HEK293 (cell line): ENCODE data around the gene TIAM2.

Experiments
- CTCF ChIA-PET: fragments of 350-600 bp; formaldehyde crosslinking; extraction: SDS; loops from one replicate; lab custom pipeline; 2021; ENCODE audit warnings: antibody characterized with exemption; lab: Yijun Ruan, JAX
- POLR2A ChIA-PET: fragments of 300-600 bp; formaldehyde crosslinking; extraction: SDS; loops from one replicate; lab custom pipeline; 2020; ENCODE audit warnings: antibody characterized with exemption, inconsistent platforms; lab: Yijun Ruan, JAX
- H3K27ac ChIP-seq: fragments of 200-500 bp; sonication (Bioruptor generic); 2 replicates; pipeline ENCODE4 v1.5.1; 2014; ENCODE audit warnings: low read depth, low read length, control low read depth, inconsistent platforms; ENCODE audit errors: extremely low read depth
- H3K36me3 ChIP-seq, 2 experiments: fragments of 200-500 bp in 1 of 2; sonication (Bioruptor generic) in 1 of 2; 1 replicate in 1 of 2; 2 replicates in 1 of 2; pipeline ENCODE4 v1.5.1; 2014 to 2017; ENCODE audit warnings: inconsistent platforms in 2 of 2, low read length in 2 of 2; ENCODE audit not compliant: control insufficient read depth in 2 of 2, insufficient read depth in 1 of 2
- H3K4me1 ChIP-seq: fragments of 200-500 bp; sonication (Bioruptor generic); 2 replicates; pipeline ENCODE4 v1.5.1; 2014; ENCODE audit warnings: mild to moderate bottlenecking, low read length, inconsistent platforms; ENCODE audit not compliant: control insufficient read depth, insufficient read depth
- H3K4me3 ChIP-seq: 2 replicates; pipeline ENCODE4 v1.5.1; 2011; ENCODE audit warnings: low read depth, mild to moderate bottlenecking, control low read depth, low read length, moderate library complexity
- H3K9me3 ChIP-seq: fragments of 200-500 bp; sonication (Bioruptor generic); 2 replicates; pipeline ENCODE4 v1.5.1; 2014; ENCODE audit warnings: low read depth, low read length, inconsistent platforms; ENCODE audit not compliant: control insufficient read depth, insufficient read depth
- ATF2 ChIP-seq: fragments of 450-650 bp; formaldehyde crosslinking; IDR thresholded peaks from 2 replicates; pipeline ENCODE4 v1.5.1; 2016; ENCODE audit warnings: missing biosample characterization, missing genetic modification characterization, low read depth
- BCL11B ChIP-seq: fragments of 450-650 bp; formaldehyde crosslinking; IDR thresholded peaks from 2 replicates; pipeline ENCODE4 v1.5.1; 2016; ENCODE audit warnings: low read depth, missing biosample characterization, missing genetic modification characterization
- FEZF1 ChIP-seq: fragments of 450-650 bp; formaldehyde crosslinking; IDR thresholded peaks from 2 replicates; pipeline ENCODE4 v1.5.1; 2016; ENCODE audit warnings: missing biosample characterization, missing genetic modification characterization
- GLI4 ChIP-seq: fragments of 450-650 bp; formaldehyde crosslinking; IDR thresholded peaks from 2 replicates; pipeline ENCODE4 v1.5.1; 2016; ENCODE audit warnings: missing biosample characterization, missing genetic modification characterization
- HOXA7 ChIP-seq: sonication (generic); formaldehyde crosslinking; IDR thresholded peaks from 2 replicates; pipeline ENCODE4 v1.8.1; 2022; ENCODE audit warnings: missing genetic modification reagents, borderline replicate concordance
- HOXD13 ChIP-seq: sonication (generic); formaldehyde crosslinking; IDR thresholded peaks from 2 replicates; pipeline ENCODE4 v1.8.0; 2022; ENCODE audit warnings: missing genetic modification reagents, borderline replicate concordance
- KLF10 ChIP-seq: fragments of 450-650 bp; IDR thresholded peaks from 2 replicates; pipeline ENCODE4 v1.5.1; 2018; ENCODE audit warnings: missing biosample characterization, mild to moderate bottlenecking, missing genetic modification characterization
- KLF7 ChIP-seq: fragments of 450-650 bp; formaldehyde crosslinking; IDR thresholded peaks from 2 replicates; pipeline ENCODE4 v1.5.1; 2016; ENCODE audit warnings: missing biosample characterization, missing genetic modification characterization, borderline replicate concordance
- KLF9 ChIP-seq: fragments of 450-650 bp; formaldehyde crosslinking; IDR thresholded peaks from 2 replicates; pipeline ENCODE4 v1.5.1; 2016; ENCODE audit warnings: missing biosample characterization, missing genetic modification characterization, low read depth
- MEIS1 ChIP-seq: sonication (generic); formaldehyde crosslinking; IDR thresholded peaks from 2 replicates; pipeline ENCODE4 v1.8.1; 2022; ENCODE audit warnings: missing genetic modification reagents, mild to moderate bottlenecking, borderline replicate concordance
- OVOL3 ChIP-seq: fragments of 450-650 bp; formaldehyde crosslinking; IDR thresholded peaks from 2 replicates; pipeline ENCODE4 v1.5.1; 2016; ENCODE audit warnings: missing biosample characterization, missing genetic modification characterization
- PRDM1 ChIP-seq: fragments of 450-650 bp; formaldehyde crosslinking; IDR thresholded peaks from 2 replicates; pipeline ENCODE4; 2016; ENCODE audit warnings: missing biosample characterization, missing genetic modification characterization
- SCRT2 ChIP-seq: fragments of 450-650 bp; formaldehyde crosslinking; IDR thresholded peaks from 2 replicates; pipeline ENCODE4 v1.5.1; 2016; ENCODE audit warnings: missing biosample characterization, missing genetic modification characterization
- SETDB1 ChIP-seq: IDR thresholded peaks from one replicate; pipeline ENCODE4 v1.6.1; 2017; ENCODE audit warnings: mild to moderate bottlenecking, low read length, moderate library complexity, mixed read lengths; ENCODE audit not compliant: insufficient read length
- TSHZ1 ChIP-seq: fragments of 450-650 bp; formaldehyde crosslinking; IDR thresholded peaks from 2 replicates; pipeline ENCODE4 v1.5.1; 2016; ENCODE audit warnings: missing biosample characterization, missing genetic modification characterization, borderline replicate concordance
- ZBTB17 ChIP-seq: fragments of 450-650 bp; formaldehyde crosslinking; IDR thresholded peaks from 2 replicates; pipeline ENCODE4 v1.5.1; 2016; ENCODE audit warnings: missing biosample characterization, missing genetic modification characterization
- ZIC2 ChIP-seq: fragments of 450-650 bp; formaldehyde crosslinking; IDR thresholded peaks from 2 replicates; pipeline ENCODE4 v1.5.1; 2016; ENCODE audit warnings: missing biosample characterization, missing genetic modification characterization
- ZNF184 ChIP-seq: fragments of 450-650 bp; IDR thresholded peaks from 2 replicates; pipeline ENCODE4 v1.5.1; 2018; ENCODE audit warnings: missing biosample characterization, mild to moderate bottlenecking, missing genetic modification characterization
- ZNF239 ChIP-seq: fragments of 450-650 bp; formaldehyde crosslinking; IDR thresholded peaks from 2 replicates; pipeline ENCODE4 v1.5.1; 2016; ENCODE audit warnings: missing biosample characterization, missing genetic modification characterization
- ZNF366 ChIP-seq: fragments of 450-650 bp; formaldehyde crosslinking; conservative IDR thresholded peaks from 2 replicates; pipeline ENCODE4 v1.5.1; 2016; ENCODE audit warnings: missing biosample characterization, missing genetic modification characterization
- ZNF391 ChIP-seq: fragments of 450-650 bp; formaldehyde crosslinking; IDR thresholded peaks from 2 replicates; pipeline ENCODE4 v1.5.1; 2016; ENCODE audit warnings: low read depth, missing biosample characterization, missing genetic modification characterization, borderline replicate concordance
- ZNF544 ChIP-seq: fragments of 450-650 bp; formaldehyde crosslinking; IDR thresholded peaks from 2 replicates; pipeline ENCODE4 v1.5.0; 2017; ENCODE audit warnings: missing biosample characterization, missing genetic modification characterization
- ZNF549 ChIP-seq: fragments of 450-650 bp; IDR thresholded peaks from 2 replicates; pipeline ENCODE4 v1.5.1; 2018; ENCODE audit warnings: missing biosample characterization, missing genetic modification characterization, mild to moderate bottlenecking, inconsistent platforms, moderate library complexity
- ZNF561 ChIP-seq: fragments of 450-650 bp; IDR thresholded peaks from 2 replicates; pipeline ENCODE4 v1.5.1; 2018; ENCODE audit warnings: missing biosample characterization, missing genetic modification characterization, borderline replicate concordance
- ZNF658 ChIP-seq: fragments of 450-650 bp; formaldehyde crosslinking; IDR thresholded peaks from 2 replicates; pipeline ENCODE4; 2016; ENCODE audit warnings: missing biosample characterization, missing genetic modification characterization
- ZNF660 ChIP-seq: fragments of 450-650 bp; IDR thresholded peaks from 2 replicates; pipeline ENCODE4 v1.5.1; 2018; ENCODE audit warnings: missing biosample characterization, mild to moderate bottlenecking, missing genetic modification characterization
- ZNF704 ChIP-seq: fragments of 450-650 bp; formaldehyde crosslinking; IDR thresholded peaks from 2 replicates; pipeline ENCODE4 v1.5.1; 2016; ENCODE audit warnings: missing biosample characterization, missing genetic modification characterization
- ZNF76 ChIP-seq: fragments of 450-650 bp; formaldehyde crosslinking; IDR thresholded peaks from 2 replicates; pipeline ENCODE4; 2016; ENCODE audit warnings: low read depth, missing biosample characterization, missing genetic modification characterization, borderline replicate concordance
- ZSCAN18 ChIP-seq: fragments of 450-650 bp; formaldehyde crosslinking; IDR thresholded peaks from 2 replicates; pipeline ENCODE4 v1.5.1; 2016; ENCODE audit warnings: missing biosample characterization, missing genetic modification characterization
- ZXDB ChIP-seq: fragments of 450-650 bp; formaldehyde crosslinking; IDR thresholded peaks from 2 replicates; pipeline ENCODE4 v1.5.1; 2016; ENCODE audit warnings: missing biosample characterization, missing genetic modification characterization

TIAM2 gene

GRCh38 chr6:155128977-155129376, 133.9 kb downstream of the TIAM2 start:
- Histone ChIP-seq H3K9me3 (no peaks in the 10 kb centered on the region), H3K4me1 (peaks cover 5% of the 10 kb centered on the region), H3K4me3 (no peak overlapping the region), H3K27ac (no peak overlapping the region), H3K36me3 (peaks cover 0 to 12% of the 10 kb centered on the region in 2 experiments; a peak in 1 of 3 replicates)
- TF ChIP-seq HOXD13 (CRISPR knock-in tag), result no peak
- TF ChIP-seq SETDB1, result no peak
- TF ChIP-seq FEZF1 (tag by site-specific recombination), result no peak
- TF ChIP-seq ZNF549 (tag by site-specific recombination), result no peak
- TF ChIP-seq MEIS1 (CRISPR knock-in tag), result no peak
- no peak for TF ChIP-seq ZNF184 (tag by site-specific recombination)
- TF ChIP-seq TSHZ1 (tag by site-specific recombination), result no peak
- no peak for TF ChIP-seq SCRT2 (tag by site-specific recombination)
- TF ChIP-seq BCL11B, result no peak
- no peak for TF ChIP-seq ZNF239 (tag by site-specific recombination)
- no peak for TF ChIP-seq GLI4 (tag by site-specific recombination)
- TF ChIP-seq ZNF391, result no peak
- no peak for TF ChIP-seq OVOL3 (tag by site-specific recombination)
- TF ChIP-seq PRDM1 (tag by site-specific recombination), result no peak
- TF ChIP-seq ZIC2, result no peak
- no peak for TF ChIP-seq ATF2 (tag by site-specific recombination)
- no peak for TF ChIP-seq KLF9
- TF ChIP-seq HOXA7 (CRISPR knock-in tag), result no peak
- no peak for TF ChIP-seq ZNF544 (tag by site-specific recombination)
- no peak for TF ChIP-seq ZNF76 (tag by site-specific recombination)
- CTCF ChIA-PET, result interaction anchor here (0.6 kb wide), 1 partner anchor 453 kb away, joined by 3 read pairs; no protein-coding TSS in a partner anchor
- POLR2A ChIA-PET, result no interaction called here

- peaks cover 5% of the 10 kb centered on the region for H3K4me1 ChIP-seq
- H3K27ac ChIP-seq, result no peak overlapping the region
- peaks cover 0 to 12% of the 10 kb centered on the region in 2 experiments; a peak in 1 of 3 replicates for H3K36me3 ChIP-seq
- POLR2A ChIA-PET, result no interaction called here
- CTCF ChIA-PET, result no interaction called here
- no peaks in the 10 kb centered on the region for H3K9me3 ChIP-seq
- H3K4me3 ChIP-seq, result no peak overlapping the region
- no peak for TF ChIP-seq ZBTB17
- TF ChIP-seq KLF9, result no peak
- no peak for TF ChIP-seq ZXDB (tag by site-specific recombination)
- no peak for TF ChIP-seq ZNF366 (tag by site-specific recombination)
- TF ChIP-seq ZNF658, result no peak
- no peak for TF ChIP-seq ZNF561 (tag by site-specific recombination)
- no peak for TF ChIP-seq ZNF704 (tag by site-specific recombination)
- no peak for TF ChIP-seq KLF7 (tag by site-specific recombination)
- no peak for TF ChIP-seq ZNF660 (tag by site-specific recombination)
- no peak for TF ChIP-seq KLF10 (tag by site-specific recombination)
- TF ChIP-seq ZSCAN18 (tag by site-specific recombination), result no peak
These were observed 134.6 kb downstream of the TIAM2 start for GRCh38 chr6:155129744-155130143.
